ENCODE data around the gene TREX2.

DNA sequence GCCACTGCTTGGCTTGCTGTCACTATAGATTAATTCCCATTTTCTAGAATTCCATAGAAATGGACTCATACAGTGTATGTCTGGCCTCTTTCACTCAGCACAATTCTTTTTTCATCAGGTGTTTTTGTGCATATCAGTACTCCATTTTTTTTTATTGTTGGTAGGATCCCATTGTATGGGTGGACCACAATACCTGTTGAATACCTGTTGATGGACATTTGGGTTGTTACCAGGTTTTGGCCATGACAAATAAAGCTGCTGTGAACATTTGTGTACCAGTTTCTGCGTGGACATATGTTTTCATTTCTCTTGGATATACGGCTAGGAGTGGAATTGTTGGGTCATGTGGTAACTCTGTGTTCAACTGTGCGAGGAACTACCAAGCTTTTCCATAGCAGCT is 19.7 kb downstream of the TREX2 start:
- TF ChIP-seq, protein P1, sequence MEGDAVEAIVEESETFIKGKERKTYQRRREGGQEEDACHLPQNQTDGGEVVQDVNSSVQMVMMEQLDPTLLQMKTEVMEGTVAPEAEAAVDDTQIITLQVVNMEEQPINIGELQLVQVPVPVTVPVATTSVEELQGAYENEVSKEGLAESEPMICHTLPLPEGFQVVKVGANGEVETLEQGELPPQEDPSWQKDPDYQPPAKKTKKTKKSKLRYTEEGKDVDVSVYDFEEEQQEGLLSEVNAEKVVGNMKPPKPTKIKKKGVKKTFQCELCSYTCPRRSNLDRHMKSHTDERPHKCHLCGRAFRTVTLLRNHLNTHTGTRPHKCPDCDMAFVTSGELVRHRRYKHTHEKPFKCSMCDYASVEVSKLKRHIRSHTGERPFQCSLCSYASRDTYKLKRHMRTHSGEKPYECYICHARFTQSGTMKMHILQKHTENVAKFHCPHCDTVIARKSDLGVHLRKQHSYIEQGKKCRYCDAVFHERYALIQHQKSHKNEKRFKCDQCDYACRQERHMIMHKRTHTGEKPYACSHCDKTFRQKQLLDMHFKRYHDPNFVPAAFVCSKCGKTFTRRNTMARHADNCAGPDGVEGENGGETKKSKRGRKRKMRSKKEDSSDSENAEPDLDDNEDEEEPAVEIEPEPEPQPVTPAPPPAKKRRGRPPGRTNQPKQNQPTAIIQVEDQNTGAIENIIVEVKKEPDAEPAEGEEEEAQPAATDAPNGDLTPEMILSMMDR (conservative IDR thresholded peaks at IDR 0.05; ENCODE audit: low read length) = no peak
- TF ChIP-seq EZH2phosphoT487 (IDR thresholded peaks at IDR 0.05; ENCODE audit: borderline replicate concordance, low read depth, low read length) = no peak

Measured in OCI-LY7 (cell line).